ENCODE results near the gene SP8. TPM values are rescaled to one million over a fixed set of nuclear protein-coding genes. Genes with fewer than 3 reads are reported as not detected.
A peak's percentile ranks its signal among the peaks of the same experiment; 100 is the strongest.

Gene SP8
- total RNA-seq, 1 experiment from 2014 or later = not detected

DNA sequence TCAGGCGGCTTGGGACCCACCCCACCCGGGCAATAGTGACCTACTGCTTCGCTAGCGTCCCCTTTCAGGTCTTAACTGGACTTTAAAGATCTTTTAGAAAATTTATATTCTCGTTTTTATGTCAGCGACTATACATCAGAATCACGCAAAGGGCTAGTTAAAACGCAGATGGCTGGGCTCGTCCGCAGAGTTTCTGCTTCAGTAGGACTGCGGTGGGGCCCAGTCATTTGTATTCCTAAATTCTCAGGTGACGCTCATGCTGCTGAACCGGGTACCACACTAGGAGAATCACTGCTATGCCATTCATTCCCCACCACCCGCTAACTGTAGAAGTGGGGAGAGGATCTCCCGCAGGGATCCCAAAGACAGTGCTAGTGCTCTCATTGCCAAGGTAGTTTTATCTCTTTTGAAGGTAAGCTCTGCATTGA, 12.0 kb upstream of the SP8 start:
- H3K9me3 ChIP-seq (ENCODE audit: insufficient read depth, low read depth) = no peaks in the 10 kb centered on the region
- TF ChIP-seq CTCF (conservative IDR thresholded peaks at IDR 0.05) (no peak), EZH2 (IDR thresholded peaks at IDR 0.05; ENCODE audit: low read depth) (no peak)
- H3K4me1 ChIP-seq (replicated peaks; ENCODE audit: insufficient read depth) = no peaks in the 10 kb centered on the region
- no peak overlapping the region for H3K27ac ChIP-seq
- no peaks in the 10 kb centered on the region for H3K79me2 ChIP-seq (ENCODE audit: low read depth)
- peaks cover 16% of the 10 kb centered on the region; the same call in 1 of the 2 replicates for H3K27me3 ChIP-seq (ENCODE audit: insufficient read depth, low read depth)
- H3K36me3 ChIP-seq (ENCODE audit: low read depth) = no peaks in the 10 kb centered on the region
- H3F3A ChIP-seq (ENCODE audit: insufficient read depth, low read depth) = peaks cover 6% of the 10 kb centered on the region; the same call in 1 of the 2 replicates
- no peaks in the 10 kb centered on the region; the same call in 1 of the 2 replicates for H3K9me2 ChIP-seq (ENCODE audit: insufficient read depth)
- H4K20me1 ChIP-seq (ENCODE audit: insufficient read depth) = no peaks in the 10 kb centered on the region
- peak overlapping the region; percentile 54; the same call in 1 of the 2 replicates for H3K4me3 ChIP-seq
- H3K4me2 ChIP-seq = peak overlapping the region; percentile 65
- POLR2A ChIA-PET (ENCODE audit: unreplicated experiment) = no interaction called here
- peak overlapping the region; percentile 76; the same call in 1 of the 2 replicates for H2AFZ ChIP-seq
- no TSS peak for BruUV-seq (replicated peaks)
- intact Hi-C loops (cut with micrococcal nuclease; ENCODE audit: unreplicated experiment) = loop anchor here (5.0 kb wide), 1 partner anchor 1091 kb away; the partner anchor contains the start of gene POLR1F
- CTCF ChIA-PET = no interaction called here
- DNase-seq = no peak

GRCh38 chr7:20798081-20798693, 11.5 kb upstream of the SP8 start:
- Histone ChIP-seq H3K9me2 (ENCODE audit: insufficient read depth) (no peaks in the 10 kb centered on the region; the same call in 1 of the 2 replicates), H3K4me2 (peak overlapping the region; percentile 65), H3K27ac (no peak overlapping the region), H3K36me3 (ENCODE audit: low read depth) (no peaks in the 10 kb centered on the region), H4K20me1 (ENCODE audit: insufficient read depth) (no peaks in the 10 kb centered on the region), H3K4me3 (peak overlapping the region; percentile 54; the same call in 1 of the 2 replicates), H3K27me3 (ENCODE audit: insufficient read depth, low read depth) (peaks cover 16% of the 10 kb centered on the region; the same call in 1 of the 2 replicates), H3K79me2 (ENCODE audit: low read depth) (no peaks in the 10 kb centered on the region), H3F3A (ENCODE audit: insufficient read depth, low read depth) (peaks cover 6% of the 10 kb centered on the region; the same call in 1 of the 2 replicates), H3K9me3 (ENCODE audit: insufficient read depth, low read depth) (no peaks in the 10 kb centered on the region), H3K4me1 (replicated peaks; ENCODE audit: insufficient read depth) (no peaks in the 10 kb centered on the region), H2AFZ (peak overlapping the region; percentile 76; the same call in 1 of the 2 replicates)
- POLR2A ChIA-PET (ENCODE audit: unreplicated experiment) = no interaction called here
- intact Hi-C loops (cut with micrococcal nuclease; ENCODE audit: unreplicated experiment) = loop anchor here (5.0 kb wide), 1 partner anchor 1091 kb away; the partner anchor contains the start of gene POLR1F
- peak; percentile 34 to 73 for DNase-seq
- CTCF ChIA-PET = interaction anchor here (0.6 kb wide), 1 partner anchor 19 kb away, joined by 7 read pairs; no protein-coding TSS in a partner anchor
- no TSS peak for BruUV-seq (replicated peaks)
- TF ChIP-seq EZH2 (IDR thresholded peaks at IDR 0.05; ENCODE audit: low read depth) (no peak), CTCF (conservative IDR thresholded peaks at IDR 0.05) (no peak)

DNA sequence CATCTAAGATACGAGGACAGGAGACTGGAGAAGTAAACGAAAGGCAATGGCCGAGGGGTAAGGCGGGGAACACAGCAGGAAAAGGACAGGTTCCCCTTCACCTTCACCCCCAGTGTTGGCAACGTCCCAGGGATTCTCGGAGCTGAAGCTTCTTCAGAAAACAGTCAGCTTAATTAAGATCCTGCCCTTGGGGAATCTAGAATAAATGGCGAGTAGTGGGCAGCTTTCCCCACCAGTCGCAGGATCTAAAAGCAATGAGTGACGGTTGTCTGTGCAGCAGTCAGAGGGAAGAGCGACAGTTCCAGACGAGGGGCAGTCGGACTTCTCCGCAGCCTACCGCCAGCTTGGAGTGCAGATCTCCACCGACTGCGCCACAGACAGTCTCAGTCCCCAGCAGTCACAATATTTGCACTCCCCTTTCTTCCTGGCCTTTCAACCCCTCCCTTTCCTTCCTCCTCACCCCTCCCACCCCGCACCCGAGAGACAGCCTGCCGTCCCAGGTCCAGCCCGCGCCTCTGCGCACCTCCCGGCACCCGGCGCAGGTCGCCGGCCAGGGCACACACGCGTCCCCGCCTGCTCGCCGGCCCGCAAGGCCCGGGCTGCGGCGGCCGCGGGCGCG, 10.9 kb upstream of the SP8 start:
- BruUV-seq (replicated peaks) = no TSS peak
- Histone ChIP-seq H3K79me2 (ENCODE audit: low read depth) (no peaks in the 10 kb centered on the region), H3K4me1 (replicated peaks; ENCODE audit: insufficient read depth) (no peaks in the 10 kb centered on the region), H3K27me3 (ENCODE audit: insufficient read depth, low read depth) (peaks cover 16% of the 10 kb centered on the region; the same call in 1 of the 2 replicates), H3K9me2 (ENCODE audit: insufficient read depth) (no peaks in the 10 kb centered on the region; the same call in 1 of the 2 replicates), H4K20me1 (ENCODE audit: insufficient read depth) (no peaks in the 10 kb centered on the region), H3K4me3 (peak overlapping the region; percentile 54), H2AFZ (peak overlapping the region; percentile 87), H3K36me3 (ENCODE audit: low read depth) (no peaks in the 10 kb centered on the region), H3K27ac (no peak overlapping the region), H3K4me2 (peak overlapping the region; percentile 77), H3F3A (ENCODE audit: insufficient read depth, low read depth) (peaks cover 6% of the 10 kb centered on the region; the same call in 1 of the 2 replicates), H3K9me3 (ENCODE audit: insufficient read depth, low read depth) (no peaks in the 10 kb centered on the region)
- peak in 1 of 2 experiments; percentile 43 for DNase-seq
- POLR2A ChIA-PET (ENCODE audit: unreplicated experiment) = no interaction called here
- no peak for TF ChIP-seq EZH2 (IDR thresholded peaks at IDR 0.05; ENCODE audit: low read depth)
- TF ChIP-seq CTCF (conservative IDR thresholded peaks at IDR 0.05) = no peak
- intact Hi-C loops (cut with micrococcal nuclease; ENCODE audit: unreplicated experiment) = loop anchor here (5.0 kb wide), 1 partner anchor 1090 kb away; the partner anchor contains the start of gene POLR1F
- CTCF ChIA-PET = interaction anchor here (0.6 kb wide), 1 partner anchor 19 kb away, joined by 7 read pairs; no protein-coding TSS in a partner anchor

Data from PC-9 (cell line).